DOHH2 (cell line): ENCODE results near the gene GPANK1.

ENCODE experiments used
- H3F3A ChIP-seq: fragments of 200-600 bp; sonication (generic), shearing (Covaris generic); 2 replicates; pipeline ENCODE4 v1.6.0; 2016; ENCODE audit warnings: antibody characterized with exemption, mild to moderate bottlenecking; ENCODE audit not compliant: control insufficient read depth, insufficient read depth
- H3K27ac ChIP-seq: fragments of 200-600 bp; sonication (generic); 2 replicates; pipeline ENCODE4 v1.5.1; 2014; ENCODE audit warnings: low read depth, mild to moderate bottlenecking, low read length, moderate library complexity
- H3K27me3 ChIP-seq: fragments of 200-600 bp; sonication (generic); 2 replicates; pipeline ENCODE4 v1.6.1; 2014; ENCODE audit warnings: mild to moderate bottlenecking, low read length, mixed read lengths; ENCODE audit not compliant: control insufficient read depth
- H3K36me3 ChIP-seq: fragments of 200-600 bp; sonication (generic); 2 replicates; pipeline ENCODE4 v1.6.1; 2014; ENCODE audit warnings: mild to moderate bottlenecking, low read length, moderate library complexity, mixed read lengths; ENCODE audit not compliant: control insufficient read depth
- H3K4me1 ChIP-seq: fragments of 200-600 bp; sonication (generic); 2 replicates; pipeline ENCODE4 v1.6.1; 2014; ENCODE audit warnings: mild to moderate bottlenecking, low read length, mixed read lengths; ENCODE audit not compliant: control insufficient read depth
- H3K4me2 ChIP-seq: fragments of 200-600 bp; sonication (generic); 2 replicates; pipeline ENCODE4 v1.6.0; 2014; ENCODE audit warnings: mild to moderate bottlenecking, low read length, moderate library complexity
- H3K4me3 ChIP-seq: fragments of 200-600 bp; sonication (generic); 2 replicates; pipeline ENCODE4 v1.5.1; 2014; ENCODE audit warnings: mild to moderate bottlenecking, low read length, mixed read lengths
- H3K79me2 ChIP-seq: fragments of 200-600 bp; sonication (generic); 2 replicates; pipeline ENCODE4 v1.6.1; 2014; ENCODE audit warnings: mild to moderate bottlenecking, low read length, mixed read lengths; ENCODE audit not compliant: control insufficient read depth
- H3K9me2 ChIP-seq: fragments of 200-600 bp; sonication (generic); replicated peaks from 2 replicates; pipeline ENCODE4 v1.6.1; 2014; ENCODE audit warnings: mild to moderate bottlenecking, low read length, mixed read lengths; ENCODE audit not compliant: control insufficient read depth
- H3K9me3 ChIP-seq: fragments of 200-600 bp; sonication (generic); 2 replicates; pipeline ENCODE4 v1.6.1; 2014; ENCODE audit warnings: antibody characterized with exemption, low read length, mixed read lengths; ENCODE audit not compliant: control insufficient read depth, insufficient read depth
- H4K20me1 ChIP-seq: fragments of 200-600 bp; sonication (generic); 2 replicates; pipeline ENCODE4 v1.6.0; 2014; ENCODE audit warnings: low read depth, mild to moderate bottlenecking, antibody characterized with exemption, low read length, moderate library complexity; ENCODE audit not compliant: control insufficient read depth, insufficient read depth
- EZH2phosphoT487 ChIP-seq: fragments of 200-600 bp; sonication (generic); IDR thresholded peaks from 2 replicates; pipeline ENCODE4 v1.6.1; 2017; ENCODE audit warnings: borderline replicate concordance, mild to moderate bottlenecking, antibody characterized with exemption, low read length, moderate library complexity, mixed read lengths
- TF ChIP-seq, protein P1 (sequence below): fragments of 200-600 bp; sonication (generic); IDR thresholded peaks from one replicate; pipeline ENCODE4 v1.5.1; 2014; ENCODE audit warnings: antibody characterized with exemption, mild to moderate bottlenecking, low read depth, low read length; ENCODE audit not compliant: poor library complexity, severe bottlenecking

GPANK1 gene

GRCh38 chr6:31689249-31690110 lies 24.7 kb upstream of the GPANK1 start:
- Histone ChIP-seq H3K4me3 (peak overlapping the region; percentile 6; the same call in 1 of the 2 replicates), H3K4me1 (peaks cover 15% of the 10 kb centered on the region), H3K36me3 (peaks cover 53% of the 10 kb centered on the region), H3K9me3 (no peaks in the 10 kb centered on the region), H3K27ac (no peak overlapping the region), H4K20me1 (no peaks in the 10 kb centered on the region), H3K9me2 (no peaks in the 10 kb centered on the region), H3K27me3 (no peaks in the 10 kb centered on the region), H3F3A (no peaks in the 10 kb centered on the region; the same call in 1 of the 2 replicates), H3K79me2 (no peaks in the 10 kb centered on the region), H3K4me2 (peak overlapping the region; percentile 49)
- TF ChIP-seq EZH2phosphoT487: no peak
- TF ChIP-seq, protein P1, sequence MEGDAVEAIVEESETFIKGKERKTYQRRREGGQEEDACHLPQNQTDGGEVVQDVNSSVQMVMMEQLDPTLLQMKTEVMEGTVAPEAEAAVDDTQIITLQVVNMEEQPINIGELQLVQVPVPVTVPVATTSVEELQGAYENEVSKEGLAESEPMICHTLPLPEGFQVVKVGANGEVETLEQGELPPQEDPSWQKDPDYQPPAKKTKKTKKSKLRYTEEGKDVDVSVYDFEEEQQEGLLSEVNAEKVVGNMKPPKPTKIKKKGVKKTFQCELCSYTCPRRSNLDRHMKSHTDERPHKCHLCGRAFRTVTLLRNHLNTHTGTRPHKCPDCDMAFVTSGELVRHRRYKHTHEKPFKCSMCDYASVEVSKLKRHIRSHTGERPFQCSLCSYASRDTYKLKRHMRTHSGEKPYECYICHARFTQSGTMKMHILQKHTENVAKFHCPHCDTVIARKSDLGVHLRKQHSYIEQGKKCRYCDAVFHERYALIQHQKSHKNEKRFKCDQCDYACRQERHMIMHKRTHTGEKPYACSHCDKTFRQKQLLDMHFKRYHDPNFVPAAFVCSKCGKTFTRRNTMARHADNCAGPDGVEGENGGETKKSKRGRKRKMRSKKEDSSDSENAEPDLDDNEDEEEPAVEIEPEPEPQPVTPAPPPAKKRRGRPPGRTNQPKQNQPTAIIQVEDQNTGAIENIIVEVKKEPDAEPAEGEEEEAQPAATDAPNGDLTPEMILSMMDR: peak; percentile 82

DNA sequence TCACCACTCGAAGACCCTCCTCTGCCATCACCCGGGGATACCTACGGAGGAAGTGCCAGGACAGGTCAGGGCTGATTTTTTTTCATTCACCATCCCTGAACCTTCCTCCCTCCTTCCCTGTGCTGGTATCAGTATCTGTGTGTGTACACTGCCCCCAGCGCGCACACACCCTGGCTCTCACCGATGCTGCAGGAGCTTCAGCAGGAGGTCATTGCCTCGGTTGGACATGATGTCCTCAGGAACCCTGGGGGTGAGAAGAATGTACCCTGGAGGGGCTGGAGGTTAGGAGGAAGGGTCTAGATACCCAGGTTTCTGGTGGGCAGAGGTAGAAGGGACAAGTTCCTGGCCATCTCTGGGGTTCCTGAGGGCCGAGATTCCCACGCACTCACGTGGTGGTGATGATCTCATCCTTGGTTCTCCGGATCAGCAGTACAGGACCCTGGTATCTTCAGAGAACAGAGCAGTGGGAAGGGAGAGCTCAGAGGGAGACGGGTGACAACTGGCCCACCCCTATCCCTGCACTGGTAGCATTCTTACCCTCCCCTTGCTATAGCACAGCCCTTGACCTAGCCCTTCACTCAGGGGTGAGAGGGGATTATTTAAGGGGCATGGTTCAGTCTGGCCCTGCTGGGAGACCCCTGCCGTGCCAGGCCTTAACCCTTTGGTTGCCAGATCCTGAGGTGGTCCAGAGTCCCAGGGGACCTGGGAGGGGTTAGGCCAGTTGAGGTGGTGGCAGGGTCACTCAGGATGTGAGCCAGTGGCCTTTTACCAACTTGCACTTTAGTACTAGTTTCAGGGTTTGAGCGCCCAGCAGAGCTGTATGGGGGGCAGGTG lies 23.3 kb upstream of the GPANK1 start:
- TF ChIP-seq EZH2phosphoT487: no peak
- TF ChIP-seq, protein P1: no peak
- Histone ChIP-seq H3K79me2 (no peaks in the 10 kb centered on the region), H3F3A (no peaks in the 10 kb centered on the region; the same call in 1 of the 2 replicates), H3K9me3 (no peaks in the 10 kb centered on the region), H3K4me2 (no peak overlapping the region), H4K20me1 (no peaks in the 10 kb centered on the region), H3K27ac (no peak overlapping the region), H3K4me1 (peaks cover 15% of the 10 kb centered on the region), H3K27me3 (no peaks in the 10 kb centered on the region), H3K36me3 (peaks cover 51% of the 10 kb centered on the region), H3K4me3 (no peak overlapping the region), H3K9me2 (no peaks in the 10 kb centered on the region)

DNA sequence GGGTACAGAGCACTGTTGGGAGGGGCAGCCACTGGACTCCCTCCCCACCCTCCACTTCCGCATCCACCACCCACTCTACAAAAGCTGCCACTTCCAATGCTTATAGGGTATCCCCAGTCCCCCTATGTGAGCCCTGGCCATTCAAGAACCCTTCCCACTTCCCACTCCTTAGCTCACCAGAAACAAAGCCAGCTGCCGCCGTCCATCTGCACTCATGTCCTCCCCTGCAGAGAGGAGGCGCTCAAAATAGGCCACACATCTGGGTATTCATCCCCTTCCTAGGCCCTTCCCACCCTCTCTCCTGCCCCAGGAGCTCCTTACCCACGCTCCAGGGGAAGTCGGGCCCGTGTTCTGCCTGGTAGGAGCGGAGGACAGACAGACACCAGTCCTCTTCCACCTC lies 22.5 kb upstream of the GPANK1 start:
- Histone ChIP-seq H3K27ac (no peak overlapping the region), H3K79me2 (no peaks in the 10 kb centered on the region), H3K36me3 (peaks cover 47% of the 10 kb centered on the region), H3K9me3 (no peaks in the 10 kb centered on the region), H3K9me2 (no peaks in the 10 kb centered on the region), H3K4me2 (no peak overlapping the region), H3K27me3 (no peaks in the 10 kb centered on the region), H3K4me3 (no peak overlapping the region), H4K20me1 (no peaks in the 10 kb centered on the region), H3K4me1 (peaks cover 15% of the 10 kb centered on the region), H3F3A (no peaks in the 10 kb centered on the region; the same call in 1 of the 2 replicates)
- TF ChIP-seq, protein P1: no peak
- TF ChIP-seq EZH2phosphoT487: no peak
